ENCODE results near the gene DNAJB8.

Gene DNAJB8

GRCh38 chr3:128493570-128494366 lies 27.1 kb upstream of the DNAJB8 start:
- DNase-seq, result no peak

DNA sequence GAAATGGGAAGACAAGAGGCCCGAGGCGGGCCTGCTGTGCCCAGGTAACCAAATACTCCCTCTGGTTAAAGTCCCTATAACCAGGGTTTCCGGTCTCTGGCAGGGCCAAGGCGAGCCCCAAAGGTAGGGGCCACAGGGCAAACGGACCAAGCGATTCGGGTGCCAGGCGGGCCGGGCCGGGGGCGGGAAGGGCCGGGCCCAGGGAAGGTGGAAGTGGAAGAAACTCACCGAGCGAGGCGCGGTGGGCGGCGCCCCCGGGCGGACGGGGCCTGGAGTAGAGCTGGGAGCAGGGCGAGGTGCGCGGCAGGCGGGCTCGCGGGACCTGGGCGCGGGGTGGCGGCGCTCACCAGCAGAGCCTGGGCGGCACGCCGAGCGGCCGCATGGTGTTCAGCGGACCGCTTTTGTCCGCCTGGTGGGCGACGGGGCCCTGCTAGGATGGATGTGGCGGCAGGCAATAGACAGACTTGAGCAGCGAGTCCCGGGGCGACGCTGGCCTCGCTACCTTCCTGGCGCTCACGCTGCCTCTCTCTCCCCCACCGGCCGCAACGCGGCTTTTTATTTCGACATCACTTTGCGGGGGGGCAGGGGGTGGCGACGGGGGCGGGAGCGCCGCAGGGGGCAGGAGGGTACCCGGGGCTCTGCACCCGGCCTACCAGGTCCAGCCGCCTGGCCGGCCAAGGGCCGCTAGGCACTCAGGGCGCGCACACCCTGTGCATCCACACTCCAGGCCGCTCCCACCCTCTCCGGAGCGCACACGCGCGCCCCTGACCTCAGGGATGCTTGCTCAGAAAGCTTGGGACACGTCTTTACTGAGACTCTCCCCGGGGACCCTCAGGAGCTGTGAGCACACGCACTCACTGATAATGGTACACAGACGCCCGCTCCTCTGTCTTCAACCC lies 26.2 kb upstream of the DNAJB8 start, which contains the start of gene GATA2:
Gene GATA2, minus strand, starts transcription at position 531 of the 899 bp plus-strand sequence. CDS start 6,170 bp downstream, outside the sequence.
- no peak for DNase-seq

DNA sequence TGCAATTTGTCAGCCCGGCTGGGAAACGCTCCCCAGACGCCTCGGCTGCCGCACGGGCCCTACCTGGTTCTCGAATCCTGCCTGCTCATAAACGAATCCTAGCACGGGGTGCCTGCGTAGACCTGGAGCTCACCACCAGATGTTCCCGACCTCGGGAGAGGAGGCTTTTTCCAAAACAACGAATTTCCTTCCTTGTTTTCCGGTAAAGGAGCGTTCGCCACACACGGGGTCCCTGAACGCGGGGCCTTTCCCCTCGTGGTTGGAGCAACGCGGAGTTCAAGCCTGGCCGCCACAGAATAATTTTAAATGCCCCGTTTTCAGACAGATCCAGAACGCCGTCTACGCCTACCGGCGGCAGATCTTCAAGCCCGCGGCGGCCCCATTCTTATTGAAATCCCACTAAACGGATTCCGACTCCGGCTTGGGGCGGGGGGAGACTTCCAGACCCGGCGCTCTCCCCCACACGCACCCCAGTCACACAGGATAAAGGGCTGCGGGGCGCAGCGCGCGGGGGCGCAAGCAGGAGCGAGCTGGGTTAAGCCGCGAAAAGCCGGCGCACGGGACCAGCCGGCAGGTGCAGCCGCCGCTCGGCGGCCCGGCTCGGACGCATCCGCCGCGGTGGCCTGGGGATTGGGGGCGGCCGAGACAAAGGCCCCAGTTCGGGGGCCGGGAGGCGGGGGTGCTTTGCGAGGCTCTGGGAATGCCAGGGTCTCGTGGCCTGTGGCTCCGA lies 25.4 kb upstream of the DNAJB8 start:
- DNase-seq, result no peak

DNA sequence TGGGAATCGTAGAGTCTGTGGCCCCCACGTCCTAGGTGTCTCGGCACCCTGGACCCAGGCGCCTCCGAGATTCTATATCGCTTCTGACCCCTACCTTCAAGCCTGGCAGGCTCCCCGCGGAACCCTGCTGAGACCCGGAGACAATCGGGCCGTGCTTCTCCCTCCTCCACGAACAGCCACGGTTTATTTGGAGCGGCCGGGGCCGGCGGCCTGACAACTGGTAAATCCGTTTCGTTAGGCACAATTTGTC lies 24.9 kb upstream of the DNAJB8 start:
- DNase-seq, result no peak

DNA sequence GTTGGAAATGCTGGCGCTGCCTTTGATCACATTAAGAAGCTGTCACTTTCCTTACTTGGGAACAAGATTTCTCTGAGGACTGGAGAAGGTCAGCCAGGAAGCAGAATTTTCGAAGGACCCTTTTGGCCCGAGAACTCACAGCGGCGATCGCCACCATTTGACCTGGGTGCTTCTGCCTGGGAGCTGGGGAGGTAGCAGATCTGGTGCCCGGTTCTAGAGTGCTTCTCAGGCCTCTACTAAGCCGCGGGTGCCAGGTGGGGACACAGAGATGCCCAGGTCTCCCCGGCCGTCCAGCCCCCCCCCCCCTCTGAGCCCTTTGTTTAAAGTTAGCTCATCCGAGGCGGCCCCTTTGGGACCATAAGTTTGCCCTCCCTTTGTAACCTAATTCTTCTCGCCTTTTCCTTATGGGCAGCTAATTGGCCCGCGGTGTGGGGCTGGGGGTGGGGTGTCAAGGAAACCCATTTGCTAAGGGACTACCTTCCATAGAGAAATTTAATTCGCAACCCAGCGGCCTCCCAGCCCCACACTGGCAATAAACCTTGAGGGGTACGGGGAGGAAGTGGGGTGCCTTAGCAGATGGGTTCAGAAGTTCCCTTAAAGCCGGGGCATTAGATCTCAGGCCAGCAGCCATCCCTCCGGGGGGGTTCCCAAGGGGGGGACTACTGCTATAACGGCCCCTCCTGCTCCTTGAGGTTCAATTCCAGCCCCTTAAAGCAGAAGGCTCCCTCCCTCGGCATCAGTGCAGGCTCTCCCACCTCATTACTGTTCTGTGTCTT lies 24.4 kb upstream of the DNAJB8 start:
- no peak for DNase-seq

GRCh38 chr3:128490650-128490914 lies 23.9 kb upstream of the DNAJB8 start:
- no peak for DNase-seq

GRCh38 chr3:128489927-128490649 lies 23.4 kb upstream of the DNAJB8 start:
- no peak for DNase-seq

DNA sequence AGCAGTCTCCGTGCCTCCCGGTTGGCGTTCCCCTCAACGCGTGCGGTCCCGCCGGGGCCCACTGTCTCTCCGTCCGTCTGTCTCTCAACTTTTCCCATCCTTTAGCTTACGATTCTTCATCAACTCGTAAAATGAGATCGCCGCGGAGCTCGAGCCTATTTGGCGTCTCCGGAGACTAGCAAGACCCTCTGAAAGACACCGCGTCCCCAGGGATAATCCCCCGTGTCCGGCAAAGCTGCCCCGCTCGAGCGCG lies 22.9 kb upstream of the DNAJB8 start:
- no peak for DNase-seq

DNA sequence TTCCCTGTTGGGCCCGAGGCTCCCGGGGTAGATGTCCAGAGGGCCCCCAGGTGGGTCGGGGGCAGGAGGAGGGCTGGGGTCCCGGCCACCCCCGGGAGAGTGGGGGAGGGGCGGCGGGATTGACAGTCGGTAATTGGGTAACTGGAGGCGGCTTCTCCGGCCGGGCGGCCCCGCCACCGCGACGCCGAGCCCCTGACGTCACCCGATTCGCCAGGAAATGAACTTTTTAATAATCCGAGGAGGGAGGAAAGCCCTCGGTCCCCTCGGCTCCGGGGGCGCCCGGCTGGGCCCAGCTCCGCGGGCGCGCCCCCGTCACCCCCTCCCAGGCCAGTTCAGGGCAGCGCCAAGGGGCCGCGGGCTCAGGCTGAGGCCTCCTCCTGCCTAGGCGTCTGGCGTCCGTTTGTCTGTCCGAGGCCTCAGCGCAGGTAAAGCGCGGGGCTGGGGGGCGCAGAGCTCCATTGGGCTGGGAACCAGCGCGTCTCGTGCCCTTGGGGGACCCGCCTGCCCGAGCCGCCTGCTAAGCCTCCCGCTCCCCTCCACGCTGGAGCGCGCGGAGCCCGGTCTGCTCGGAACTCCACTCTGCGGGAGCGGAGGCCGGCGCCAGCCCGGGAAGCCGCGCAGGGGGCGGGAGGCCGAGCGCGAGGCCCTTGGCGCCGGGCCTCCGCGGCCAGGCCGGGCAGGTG lies 22.4 kb upstream of the DNAJB8 start:
- DNase-seq, result no peak

DNA sequence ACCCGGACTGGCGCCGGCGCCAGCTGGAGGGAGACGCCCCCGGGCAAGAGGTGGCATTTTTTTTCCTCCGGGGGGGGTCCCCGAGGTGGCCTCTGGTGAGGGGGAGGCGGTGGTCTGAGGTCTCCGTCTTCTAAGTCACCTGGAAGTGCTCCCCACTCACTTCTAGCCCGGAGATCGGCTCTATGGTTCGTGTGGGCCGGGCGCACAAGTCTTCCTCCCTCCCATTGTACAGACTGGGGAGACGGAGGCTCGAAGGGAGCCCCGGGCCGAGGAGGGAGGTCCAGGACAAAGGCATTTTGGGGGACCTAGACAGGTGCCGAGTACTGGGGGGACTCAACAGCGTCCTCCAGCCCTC lies 21.9 kb upstream of the DNAJB8 start:
- DNase-seq, result no peak

- DNase-seq, result no peak
Observed at GRCh38 chr3:128487813-128488635, 21.3 kb upstream of the DNAJB8 start.

GRCh38 chr3:128487538-128487812 lies 20.8 kb upstream of the DNAJB8 start:
- DNase-seq, result no peak

DNA sequence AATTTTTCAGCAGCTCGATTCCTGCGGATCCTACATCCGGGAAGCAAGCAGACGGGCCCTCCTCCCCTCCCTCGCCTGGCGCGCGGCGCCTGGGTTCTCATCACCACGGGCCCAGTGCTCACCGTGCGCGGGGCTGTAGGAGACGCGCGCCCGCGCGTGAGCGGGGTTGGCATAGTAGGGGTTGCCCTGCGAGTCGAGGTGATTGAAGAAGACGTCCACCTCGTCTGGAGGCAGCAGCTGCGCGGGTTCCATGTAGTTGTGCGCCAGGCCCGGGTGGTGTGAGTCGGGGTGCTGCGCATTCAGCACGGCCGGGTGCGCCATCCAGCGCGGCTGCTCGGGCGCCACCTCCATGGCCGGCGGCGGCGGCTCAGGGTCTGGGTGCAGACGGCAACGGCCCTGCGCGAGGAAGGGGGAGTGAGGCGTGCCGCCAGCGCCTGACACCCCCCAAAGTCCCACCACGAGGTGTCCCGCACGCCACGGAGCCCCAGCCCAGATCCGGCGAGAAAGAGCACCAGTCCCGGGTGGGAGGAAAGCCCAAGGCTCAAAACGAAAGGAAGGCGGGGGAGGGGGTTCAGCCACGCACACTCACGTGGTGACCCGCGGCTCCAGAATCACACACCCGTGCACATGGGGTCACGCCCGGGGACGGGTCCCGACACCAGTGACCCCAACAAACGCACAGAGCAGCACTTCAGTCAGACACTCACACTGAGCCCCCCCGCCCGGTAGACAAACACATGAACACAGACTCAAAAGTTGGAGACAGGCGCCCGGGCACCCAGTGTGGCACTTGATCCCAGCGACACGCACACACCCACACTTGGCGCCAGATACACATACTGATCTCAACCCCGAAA lies 20.2 kb upstream of the DNAJB8 start:
- DNase-seq, result no peak

DNA sequence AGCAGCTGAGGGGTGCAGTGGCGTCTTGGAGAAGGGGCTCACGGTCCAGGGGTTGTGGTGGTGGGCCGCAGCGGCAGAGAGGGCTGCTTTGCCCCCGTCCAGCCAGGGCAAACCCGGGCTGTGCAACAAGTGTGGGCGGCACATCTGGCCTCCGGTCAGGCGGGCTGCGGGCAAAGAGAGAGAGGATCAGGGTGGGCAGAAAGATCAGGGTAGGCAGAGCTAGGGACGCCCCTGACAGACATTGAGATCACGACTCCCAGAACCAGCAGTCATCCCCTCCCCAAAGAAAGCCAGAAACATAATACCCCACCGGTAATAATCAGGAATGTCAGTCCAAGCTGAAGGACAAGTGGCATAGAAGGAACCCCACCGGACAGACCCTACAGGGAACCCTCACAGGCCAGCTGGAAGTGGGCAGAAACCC lies 19.5 kb upstream of the DNAJB8 start:
- no peak for DNase-seq

DNA sequence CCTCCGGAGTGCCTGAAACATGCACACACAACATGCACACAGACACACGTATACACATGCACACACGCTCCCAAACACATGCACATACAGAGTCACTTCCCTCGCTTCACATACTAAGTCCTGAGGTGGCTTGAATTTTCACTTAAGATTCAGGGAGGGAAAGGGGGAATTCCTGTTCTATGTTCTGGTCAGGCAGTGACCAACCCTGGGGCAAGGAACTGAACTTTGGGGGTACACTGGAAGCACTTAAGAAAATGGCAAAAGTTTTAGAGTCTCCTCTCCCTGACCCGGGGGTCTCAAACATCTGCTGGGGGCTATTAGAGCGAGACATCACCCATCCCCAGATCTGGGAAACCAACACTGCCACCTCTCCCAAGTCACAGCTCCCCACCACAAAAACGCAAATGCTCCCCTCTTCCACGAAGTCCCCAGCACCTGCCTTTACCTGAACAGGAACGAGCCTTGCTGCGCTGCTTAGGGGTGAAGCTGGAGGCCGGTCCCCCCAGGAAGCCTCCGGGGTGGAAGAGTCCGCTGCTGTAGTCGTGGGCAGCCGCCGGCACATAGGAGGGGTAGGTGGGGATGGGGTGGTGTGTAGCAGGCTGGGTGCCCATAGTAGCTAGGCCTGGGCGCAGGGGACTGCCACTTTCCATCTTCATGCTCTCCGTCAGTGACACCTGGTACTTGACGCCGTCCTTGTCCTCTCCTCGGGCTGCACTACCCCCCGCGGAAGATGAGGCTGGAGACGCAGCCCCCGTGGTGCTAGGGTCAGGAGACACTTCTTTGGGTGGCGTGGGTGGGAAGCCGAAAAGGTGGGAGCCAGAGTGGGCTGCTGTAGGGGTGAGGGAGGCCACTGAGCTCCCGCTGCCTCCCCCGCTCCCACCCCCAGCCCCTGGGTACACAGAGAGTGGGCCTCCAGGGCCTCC lies 18.9 kb upstream of the DNAJB8 start:
- DNase-seq, result no peak

DNA sequence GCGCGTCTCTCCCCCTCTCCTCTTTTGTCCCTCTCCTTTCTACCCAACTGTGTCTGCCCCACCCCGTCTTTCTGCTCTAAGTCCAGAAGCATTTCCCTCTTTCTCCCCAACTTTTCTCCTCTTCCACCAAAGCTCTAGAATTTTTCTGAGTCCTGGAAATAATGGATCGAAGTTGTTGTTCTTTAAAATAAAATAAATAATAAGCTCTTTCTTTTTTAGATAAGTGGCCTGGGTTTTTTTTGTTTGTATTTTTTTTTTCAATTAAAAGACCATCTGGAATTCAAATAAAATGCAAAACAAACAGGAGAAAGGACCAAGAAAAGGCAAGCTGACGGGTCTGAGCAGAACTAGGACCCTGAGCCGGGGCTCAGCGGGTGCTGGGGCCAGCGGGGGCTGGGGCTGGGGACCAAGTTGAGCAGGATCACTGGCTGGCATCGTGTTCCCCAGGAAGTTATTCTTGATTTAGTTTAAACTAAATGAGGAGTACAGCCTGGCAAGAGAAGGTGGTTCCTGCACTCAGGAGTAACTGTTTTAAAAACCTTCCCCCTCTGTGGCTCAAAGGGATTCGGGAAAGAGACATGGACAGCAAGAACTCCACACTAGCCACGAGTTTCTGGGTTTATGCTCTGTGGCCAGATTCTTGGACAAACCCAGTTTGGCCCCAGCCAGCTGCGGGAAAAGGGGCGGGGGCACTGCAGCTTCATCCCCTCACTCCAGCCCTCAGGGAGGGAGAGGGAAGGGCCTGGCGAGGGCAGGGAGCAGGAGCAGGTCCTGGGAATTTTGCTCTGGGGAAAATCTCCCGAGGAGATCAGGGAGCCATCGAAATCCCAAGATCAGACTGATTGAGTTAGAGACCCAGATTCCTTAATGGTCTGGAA lies 18.0 kb upstream of the DNAJB8 start:
- no peak for DNase-seq

DNA sequence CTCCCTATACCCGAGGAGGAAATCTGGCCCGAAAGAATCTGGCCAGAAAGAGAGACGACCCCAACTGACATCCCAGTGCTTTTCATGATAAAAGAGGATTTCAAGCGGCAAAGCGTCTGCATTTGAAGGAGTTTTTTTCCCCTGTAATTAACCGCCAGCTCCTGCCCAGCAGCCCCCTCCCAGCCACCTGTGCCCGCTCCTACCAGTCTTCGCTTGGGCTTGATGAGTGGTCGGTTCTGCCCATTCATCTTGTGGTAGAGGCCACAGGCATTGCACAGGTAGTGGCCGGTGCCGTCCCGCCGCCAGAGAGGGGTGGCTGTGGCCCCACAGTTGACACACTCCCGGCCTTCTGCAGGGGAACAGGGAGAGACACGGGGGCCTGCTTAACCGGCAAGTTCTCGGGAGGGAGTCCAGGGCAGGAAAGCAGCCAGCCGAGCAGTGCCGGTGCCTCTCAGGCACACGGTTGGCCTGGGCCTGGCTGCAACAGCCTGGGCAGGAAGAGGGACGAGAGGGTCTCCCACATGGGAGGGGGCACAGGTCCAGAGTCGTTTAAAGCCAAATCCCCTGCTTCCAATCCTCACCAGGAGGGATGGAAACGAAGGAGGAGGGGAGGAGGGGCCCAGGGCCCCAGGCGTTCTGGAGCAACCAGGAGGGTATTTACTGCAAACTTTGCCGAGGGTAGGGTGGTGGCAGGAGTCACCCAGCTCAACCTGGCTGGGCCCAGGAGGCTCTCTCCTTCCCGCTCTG lies 17.1 kb upstream of the DNAJB8 start:
- DNase-seq, result no peak

Measured in activated gamma-delta T cell treated with Interleukin-2 at 50 U/mL for 16 hours (primary cell).